Neuronal stem cell (in vitro differentiated cells): Measurements from ENCODE around the gene WNT6.
A peak's percentile ranks its signal among the peaks of the same experiment; 100 is the strongest.

Experiments used
- DNase-seq: peaks from one replicate; pipeline ENCODE4 v3.0.0-alpha.2; 2013; ENCODE audit warnings: low spot score
- H2AFZ ChIP-seq: one replicate; pipeline ENCODE4 v1.6.1; 2013; ENCODE audit warnings: mild to moderate bottlenecking, low read length, inconsistent platforms
- H2AK5ac ChIP-seq: 2 replicates; pipeline ENCODE4 v1.6.1; 2013; ENCODE audit warnings: low read depth, mild to moderate bottlenecking, inconsistent platforms, low read length, moderate library complexity, mixed read lengths
- H2BK120ac ChIP-seq: 2 replicates; pipeline ENCODE4 v1.6.1; 2013; ENCODE audit warnings: low read depth, mild to moderate bottlenecking, inconsistent platforms, low read length, moderate library complexity, mixed read lengths
- H2BK12ac ChIP-seq: one replicate; pipeline ENCODE4 v1.6.1; 2013; ENCODE audit warnings: low read length, inconsistent platforms
- H2BK15ac ChIP-seq: 2 replicates; pipeline ENCODE4 v1.6.1; 2013; ENCODE audit warnings: mild to moderate bottlenecking, low read length, inconsistent platforms, mixed read lengths
- H2BK5ac ChIP-seq: one replicate; pipeline ENCODE4 v1.6.1; 2013; ENCODE audit warnings: inconsistent platforms, mild to moderate bottlenecking, low read length, moderate library complexity
- H3K14ac ChIP-seq: one replicate; pipeline ENCODE4 v1.6.1; 2013; ENCODE audit warnings: low read length, inconsistent platforms
- H3K18ac ChIP-seq: 2 replicates; pipeline ENCODE4 v1.6.1; 2013; ENCODE audit warnings: low read length, inconsistent platforms
- H3K23ac ChIP-seq: 2 replicates; pipeline ENCODE4 v1.6.1; 2013; ENCODE audit warnings: low read depth, mild to moderate bottlenecking, mixed read lengths, low read length, inconsistent platforms; ENCODE audit not compliant: poor library complexity
- H3K27ac ChIP-seq: replicated peaks from 3 replicates; pipeline ENCODE4 v1.5.1; 2013; ENCODE audit warnings: low read length, inconsistent platforms
- H3K27me3 ChIP-seq, 3 experiments: 2 replicates each; pipeline ENCODE4 v1.6.1; 2013; ENCODE audit warnings: low read length in 3 of 3, mild to moderate bottlenecking in 2 of 3, inconsistent platforms in 1 of 3, low read depth in 1 of 3, mixed read lengths in 1 of 3, moderate library complexity in 1 of 3; ENCODE audit not compliant: control insufficient read depth in 3 of 3, insufficient read depth in 3 of 3
- H3K36me3 ChIP-seq, 2 donors: replicated peaks in 1 of 2; 2 replicates each; pipeline ENCODE4 v1.6.1; 2013; ENCODE audit warnings: low read length in 2 of 2; ENCODE audit not compliant: control insufficient read depth in 2 of 2, insufficient read depth in 2 of 2
- H3K4ac ChIP-seq: 2 replicates; pipeline ENCODE4 v1.6.1; 2013; ENCODE audit warnings: inconsistent platforms, mild to moderate bottlenecking, low read length, moderate library complexity
- H3K4me1 ChIP-seq, 2 donors: 1 replicate in 1 of 2; 2 replicates in 1 of 2; pipeline ENCODE4 v1.6.1; 2013; ENCODE audit warnings: low read length in 2 of 2, low read depth in 1 of 2; ENCODE audit not compliant: control insufficient read depth in 2 of 2, insufficient read depth in 1 of 2
- H3K4me2 ChIP-seq: one replicate; pipeline ENCODE4 v1.6.1; 2013; ENCODE audit warnings: mild to moderate bottlenecking, low read length, inconsistent platforms; ENCODE audit not compliant: insufficient read depth, poor library complexity, severe bottlenecking
- H3K4me3 ChIP-seq, 2 donors: 2 replicates each; pipeline ENCODE4 v1.5.1; 2013; ENCODE audit warnings: low read length in 2 of 2, mild to moderate bottlenecking in 2 of 2, inconsistent platforms in 1 of 2, moderate library complexity in 1 of 2
- H3K79me1 ChIP-seq: one replicate; pipeline ENCODE4 v1.6.1; 2013; ENCODE audit warnings: low read depth, mild to moderate bottlenecking, inconsistent platforms, low read length, moderate library complexity
- H3K9ac ChIP-seq: one replicate; pipeline ENCODE4 v1.6.1; 2013; ENCODE audit warnings: mild to moderate bottlenecking, low read depth, low read length, inconsistent platforms; ENCODE audit not compliant: poor library complexity
- H3K9me3 ChIP-seq, 2 donors: replicated peaks in 1 of 2; 2 replicates each; pipeline versions ENCODE3 to v1.6.1; 2013; ENCODE audit warnings: low read length in 2 of 2, mild to moderate bottlenecking in 2 of 2, inconsistent platforms in 1 of 2, low read depth in 1 of 2, mixed read lengths in 1 of 2, moderate library complexity in 1 of 2; ENCODE audit not compliant: control insufficient read depth in 2 of 2, insufficient read depth in 1 of 2
- H4K8ac ChIP-seq: one replicate; pipeline ENCODE4 v1.6.1; 2013; ENCODE audit warnings: low read depth, mild to moderate bottlenecking, inconsistent platforms, low read length, moderate library complexity
- H4K91ac ChIP-seq: one replicate; pipeline ENCODE4 v1.6.1; 2013; ENCODE audit warnings: low read length, low read depth, mild to moderate bottlenecking, inconsistent platforms; ENCODE audit not compliant: poor library complexity
- WGBS, 2 donors: extraction: QIAGEN DNeasy Blood & Tissue Kit; methylation state at CpG; one replicate each; pipeline ENCODE4 v1.1.7; 2013; ENCODE audit warnings: missing lambda C conversion rate in 2 of 2, mixed read lengths in 1 of 2; ENCODE audit not compliant: insufficient read length in 2 of 2, insufficient replicate concordance in 1 of 2; ENCODE audit errors: extremely low coverage in 2 of 2; 5-methylcytosine and 5-hydroxymethylcytosine counted together

The WNT6 gene

DNA sequence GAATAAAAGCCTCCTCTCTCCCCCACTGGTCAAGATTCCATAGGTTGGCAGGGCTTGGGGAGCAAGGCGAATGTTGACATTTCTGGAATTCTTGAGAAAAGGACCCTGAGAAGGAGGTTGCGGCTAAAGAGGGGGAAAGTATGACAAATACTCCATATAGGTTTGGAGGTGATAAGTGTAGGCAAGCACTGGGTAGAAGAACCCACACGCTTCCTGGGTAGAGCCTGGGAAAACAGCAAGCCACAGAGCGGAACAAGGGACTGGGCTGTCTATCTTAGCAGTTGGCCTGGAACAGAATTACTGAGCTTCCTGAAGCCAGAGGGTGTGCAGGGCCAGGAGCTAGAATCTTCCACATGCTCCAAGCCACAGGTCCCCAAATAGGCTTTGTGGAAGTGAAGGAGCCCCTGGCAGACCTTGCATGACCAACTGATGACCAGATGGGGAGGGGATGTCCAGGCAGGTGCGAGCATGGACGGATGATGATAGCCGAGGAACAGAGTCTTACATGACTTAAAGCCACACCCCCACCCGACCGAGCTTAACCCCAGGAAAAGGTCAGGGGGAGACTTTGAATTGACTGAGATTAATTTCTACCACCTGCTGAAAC, 37.9 kb upstream of the WNT6 start:
- Histone ChIP-seq H3K36me3 (no peaks in the 10 kb centered on the region), H3K4me3 (no peak overlapping the region), H4K8ac (no peak overlapping the region), H4K91ac (no peak overlapping the region), H2BK12ac (no peak overlapping the region), H3K9me3 (no peaks in the 10 kb centered on the region), H2BK5ac (no peak overlapping the region), H3K27ac (no peak overlapping the region), H3K4ac (no peak overlapping the region), H3K9ac (no peak overlapping the region), H3K4me2 (no peak overlapping the region), H3K14ac (no peak overlapping the region), H3K23ac (no peak overlapping the region), H3K4me1 (no peaks in the 10 kb centered on the region), H2BK120ac (no peak overlapping the region), H3K27me3 (peaks cover 0 to 10% (median 0%) of the 10 kb centered on the region in 3 experiments), H2BK15ac (no peak overlapping the region), H2AFZ (no peak overlapping the region), H2AK5ac (no peak overlapping the region), H3K79me1 (no peaks in the 10 kb centered on the region), H3K18ac (no peak overlapping the region)
- WGBS, 2 donors: no CpG with 5 or more reads among the region's 9 CpGs
- DNase-seq: no peak

DNA sequence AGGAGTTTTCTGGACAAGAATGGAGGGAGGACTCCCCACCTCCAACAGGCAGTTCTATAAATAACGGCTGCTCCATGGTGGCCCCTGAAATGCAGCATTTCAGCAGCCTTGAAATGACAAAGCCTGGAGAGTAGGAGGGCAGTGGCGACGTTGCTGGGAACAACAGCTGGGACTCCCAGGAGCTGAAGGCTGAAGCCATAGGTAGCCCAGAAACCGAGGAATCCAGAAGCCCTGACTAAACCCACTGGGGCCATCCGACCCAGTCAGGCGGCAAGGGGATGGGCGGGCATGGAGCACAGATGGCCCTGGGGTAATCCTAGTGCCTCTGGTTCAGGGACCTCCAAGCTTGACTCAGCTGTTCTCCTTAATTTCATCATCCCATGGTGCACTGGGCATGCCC, 37.0 kb upstream of the WNT6 start:
- WGBS, 2 donors: no CpG with 5 or more reads among the region's 7 CpGs
- H2AFZ ChIP-seq: no peak overlapping the region
- no peak overlapping the region for H3K23ac ChIP-seq
- no peaks in the 10 kb centered on the region for H3K36me3 ChIP-seq
- no peak overlapping the region for H3K4ac ChIP-seq
- no peak overlapping the region for H3K4me3 ChIP-seq
- H2BK15ac ChIP-seq: no peak overlapping the region
- no peak overlapping the region for H2AK5ac ChIP-seq
- H3K14ac ChIP-seq: no peak overlapping the region
- H4K91ac ChIP-seq: no peak overlapping the region
- H2BK12ac ChIP-seq: no peak overlapping the region
- H4K8ac ChIP-seq: no peak overlapping the region
- no peak overlapping the region for H3K4me2 ChIP-seq
- H2BK120ac ChIP-seq: no peak overlapping the region
- peaks cover 0 to 15% (median 0%) of the 10 kb centered on the region in 3 experiments for H3K27me3 ChIP-seq
- H3K27ac ChIP-seq: no peak overlapping the region
- no peak for DNase-seq
- H2BK5ac ChIP-seq: no peak overlapping the region
- H3K4me1 ChIP-seq: no peaks in the 10 kb centered on the region
- no peak overlapping the region for H3K9ac ChIP-seq
- H3K9me3 ChIP-seq: no peaks in the 10 kb centered on the region
- H3K79me1 ChIP-seq: no peaks in the 10 kb centered on the region
- no peak overlapping the region for H3K18ac ChIP-seq

DNA sequence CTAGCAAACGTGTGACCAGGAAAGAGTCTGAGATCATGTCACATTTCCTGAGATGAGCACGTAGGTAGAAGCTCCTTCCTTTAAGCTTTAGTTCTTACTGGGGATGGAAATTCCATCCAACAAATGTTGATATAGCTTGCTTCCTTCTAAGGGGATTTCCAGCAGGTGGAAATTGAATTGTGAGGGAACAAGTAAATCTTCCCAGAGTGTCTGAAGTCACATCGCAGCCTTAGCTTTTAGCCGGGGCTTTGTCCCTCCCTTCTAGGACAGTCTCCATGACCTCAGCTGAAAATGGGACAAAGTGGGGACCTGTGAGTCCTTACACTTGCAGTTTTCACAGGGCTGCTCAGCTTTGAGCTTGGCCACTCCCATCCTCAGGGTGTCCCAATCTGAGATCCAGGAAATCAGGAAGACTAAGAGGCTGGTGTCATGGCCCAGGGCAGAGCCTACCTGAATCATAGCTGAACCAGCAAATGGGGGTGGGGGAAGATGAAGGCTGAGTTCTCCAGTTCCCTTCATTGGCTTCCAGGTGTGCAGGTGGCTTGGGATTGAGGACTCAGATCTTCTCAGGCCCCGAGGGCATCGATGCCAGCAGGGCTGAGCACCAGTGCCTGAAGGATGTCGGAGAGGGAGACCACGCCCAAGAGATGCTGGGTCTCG, 36.3 kb upstream of the WNT6 start:
- no peak overlapping the region for H2BK5ac ChIP-seq
- no peak overlapping the region for H2AK5ac ChIP-seq
- H2AFZ ChIP-seq: no peak overlapping the region
- H3K27ac ChIP-seq: no peak overlapping the region
- no peak overlapping the region for H2BK15ac ChIP-seq
- no peak overlapping the region for H2BK12ac ChIP-seq
- WGBS, 2 donors: no CpG with 5 or more reads among the region's 9 CpGs
- H3K9ac ChIP-seq: no peak overlapping the region
- H3K36me3 ChIP-seq: no peaks in the 10 kb centered on the region
- no peaks in the 10 kb centered on the region for H3K4me1 ChIP-seq
- no peaks in the 10 kb centered on the region for H3K79me1 ChIP-seq
- H3K14ac ChIP-seq: no peak overlapping the region
- no peak overlapping the region for H4K91ac ChIP-seq
- H3K9me3 ChIP-seq: no peaks in the 10 kb centered on the region
- no peak overlapping the region for H3K4me2 ChIP-seq
- no peak for DNase-seq
- peaks cover 0 to 18% (median 0%) of the 10 kb centered on the region in 3 experiments for H3K27me3 ChIP-seq
- no peak overlapping the region for H2BK120ac ChIP-seq
- no peak overlapping the region for H3K23ac ChIP-seq
- H3K4ac ChIP-seq: no peak overlapping the region
- H4K8ac ChIP-seq: no peak overlapping the region
- no peak overlapping the region for H3K18ac ChIP-seq
- no peak overlapping the region for H3K4me3 ChIP-seq

DNA sequence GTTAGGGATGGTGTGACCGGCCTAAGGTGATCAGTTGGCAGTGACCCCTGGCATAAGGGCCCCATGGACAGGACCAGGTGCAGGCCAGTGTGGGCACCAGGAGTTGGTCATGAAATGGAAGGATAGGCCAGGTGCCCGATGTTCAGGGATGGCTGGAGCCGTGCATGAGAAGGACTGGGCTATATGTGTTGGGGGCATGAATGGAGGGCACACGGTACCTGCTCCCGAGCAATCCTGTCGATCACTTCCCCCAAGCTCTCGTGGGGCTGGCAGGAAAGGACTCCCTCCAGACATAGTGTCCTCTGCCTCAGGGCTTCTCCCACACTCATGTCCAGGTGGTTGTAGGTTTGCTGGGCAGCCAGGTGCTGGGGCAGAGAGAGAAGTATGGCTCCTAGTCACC, 35.6 kb upstream of the WNT6 start:
- no peaks in the 10 kb centered on the region for H3K9me3 ChIP-seq
- no peak overlapping the region for H4K91ac ChIP-seq
- WGBS, 2 donors: no CpG with 5 or more reads among the region's 7 CpGs
- H3K4me3 ChIP-seq: no peak overlapping the region
- H3K36me3 ChIP-seq: no peaks in the 10 kb centered on the region
- peak overlapping the region; percentile 25 for H3K18ac ChIP-seq
- peak overlapping the region; percentile 49 for H3K23ac ChIP-seq
- no peak overlapping the region for H2AFZ ChIP-seq
- H3K27me3 ChIP-seq: peaks cover 0 to 22% (median 0%) of the 10 kb centered on the region in 3 experiments
- no peaks in the 10 kb centered on the region for H3K4me1 ChIP-seq
- no peak overlapping the region for H3K4ac ChIP-seq
- H2BK5ac ChIP-seq: no peak overlapping the region
- no peak overlapping the region for H3K4me2 ChIP-seq
- H3K27ac ChIP-seq: no peak overlapping the region
- no peak overlapping the region for H2BK15ac ChIP-seq
- H2AK5ac ChIP-seq: no peak overlapping the region
- no peak overlapping the region for H2BK120ac ChIP-seq
- no peak for DNase-seq
- no peak overlapping the region for H4K8ac ChIP-seq
- H2BK12ac ChIP-seq: no peak overlapping the region
- H3K14ac ChIP-seq: peak overlapping the region; percentile 75
- no peaks in the 10 kb centered on the region for H3K79me1 ChIP-seq
- H3K9ac ChIP-seq: peak overlapping the region; percentile 50
